ENCODE results near the gene FAM156A. TPM values are rescaled to one million over a fixed set of nuclear protein-coding genes. Genes with fewer than 3 reads are reported as not detected.

The FAM156A gene
- polyA plus RNA-seq, 3 donors: 3.4 to 92.6 (median 5.6) TPM

DNA sequence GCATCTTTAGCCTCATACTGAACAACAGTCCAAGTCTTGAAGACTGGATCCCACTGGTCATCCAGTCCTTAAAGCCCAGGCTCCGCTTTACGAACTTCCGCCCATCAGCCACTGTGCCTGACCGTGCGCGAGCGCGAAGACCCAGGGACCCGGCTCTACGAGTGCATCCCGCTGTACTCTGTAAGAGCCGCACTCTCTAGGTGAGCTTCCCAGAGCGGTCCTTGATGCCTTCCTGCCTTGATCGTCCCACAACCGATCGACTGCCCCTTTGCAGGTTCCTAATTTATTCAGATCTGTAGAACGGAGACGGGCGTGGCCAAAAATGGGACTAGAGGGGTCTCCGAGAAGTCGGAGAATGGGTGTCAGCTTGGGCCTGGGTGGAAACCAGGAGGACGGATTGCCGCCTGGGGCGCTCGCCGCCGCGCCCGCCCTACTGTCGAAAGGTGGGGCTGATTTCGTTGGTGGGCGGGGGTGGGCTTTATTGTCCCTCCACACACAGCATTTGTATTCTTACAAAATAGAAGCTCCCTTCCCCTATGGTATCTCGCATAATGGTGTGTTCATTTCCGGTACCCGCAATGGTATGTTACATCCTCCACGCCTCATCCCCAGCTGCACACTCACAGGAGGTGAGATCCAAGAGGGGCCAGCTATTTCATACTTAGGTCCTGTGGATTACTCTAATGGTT lies 42.3 kb upstream of the FAM156A start:
- Histone ChIP-seq H3K4me3 (replicated peaks in 1 of 3; ENCODE audit: low read depth in 2 of 3, low read length in 3 of 3) (peak overlapping the region in 2 of 3 experiments; percentile 7 to 45), H3K9me3 (replicated peaks in 1 of 2; ENCODE audit: control insufficient read depth in 1 of 2, insufficient read depth in 1 of 2, low read length in 2 of 2) (no peaks in the 10 kb centered on the region), H3K27me3 (ENCODE audit: control insufficient read depth in 2 of 2, insufficient read depth in 2 of 2, low read length in 2 of 2) (peaks cover 2 to 10% of the 10 kb centered on the region in 2 donors), H3K4me1 (ENCODE audit: control insufficient read depth in 1 of 2, insufficient read depth in 2 of 2, low read length in 2 of 2) (peaks cover 11 to 13% of the 10 kb centered on the region in 2 donors), H3K9ac (ENCODE audit: insufficient read depth, low read length, poor library complexity, severe bottlenecking) (peak overlapping the region; percentile 4), H3K27ac (ENCODE audit: low read depth in 1 of 2, low read length in 2 of 2) (no peak overlapping the region), H4K20me1 (ENCODE audit: insufficient read depth, low read length) (no peaks in the 10 kb centered on the region), H3K36me3 (replicated peaks in 1 of 2; ENCODE audit: control insufficient read depth in 1 of 2, insufficient read depth in 2 of 2, low read length in 2 of 2) (no peaks in the 10 kb centered on the region), H3K79me2 (ENCODE audit: insufficient read depth, low read length) (no peaks in the 10 kb centered on the region), H3K4me2 (replicated peaks; ENCODE audit: extremely low read depth, low read length, poor library complexity, severe bottlenecking) (peak overlapping the region; percentile 55), H2AFZ (ENCODE audit: insufficient read depth, low read depth, low read length, poor library complexity, severe bottlenecking) (peak overlapping the region; percentile 57)
- 38% methylated on average over 12 of the region's 36 CpGs for WGBS (ENCODE audit: insufficient coverage)
- no peaks in the 10 kb centered on the region for H3K36me3 Mint-ChIP-seq
- peaks cover 0 to 5% (median 0%) of the 10 kb centered on the region in 7 donors for H3K9me3 Mint-ChIP-seq
- H3K4me1 Mint-ChIP-seq: peaks cover 10% of the 10 kb centered on the region
- intact Hi-C loops (cut with micrococcal nuclease): no loop called here
- peaks cover 14 to 38% (median 22%) of the 10 kb centered on the region in 3 donors for H3K27me3 Mint-ChIP-seq (ENCODE audit: low read depth in 3 of 3)
- no peak for DNase-seq
- TF ChIP-seq CTCF (IDR thresholded peaks at IDR 0.05): no peak
- H3K27ac Mint-ChIP-seq: peak overlapping the region in 1 of 7 donors; percentile 33
- peak overlapping the region; percentile 60 to 81 for H3K4me3 Mint-ChIP-seq

DNA sequence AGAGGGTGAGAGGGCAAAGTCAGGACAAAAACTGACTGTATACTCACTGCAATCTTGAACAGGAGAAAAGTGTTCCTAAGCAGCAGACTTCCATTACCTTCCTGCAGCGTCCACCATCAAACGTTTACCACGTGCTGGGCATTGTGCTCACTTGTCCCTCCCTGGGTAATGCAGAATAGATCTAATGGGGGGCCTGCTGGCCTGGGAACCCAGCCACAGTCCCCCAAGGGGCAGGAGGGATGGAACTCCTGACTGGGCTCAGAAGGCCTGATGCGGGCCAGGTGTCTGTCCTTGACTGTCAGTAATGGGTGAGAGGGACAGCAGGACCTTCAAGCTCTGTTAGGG lies 37.6 kb upstream of the FAM156A start:
- Mint-ChIP-seq H3K27me3 (ENCODE audit: low read depth in 3 of 3) (peaks cover 5 to 32% (median 11%) of the 10 kb centered on the region in 3 donors), H3K4me3 (peak overlapping the region; percentile 81 to 97), H3K27ac (peak overlapping the region in 5 of 7 donors; percentile 91 to 100 (median 99)), H3K36me3 (no peaks in the 10 kb centered on the region), H3K4me1 (peaks cover 24% of the 10 kb centered on the region), H3K9me3 (peaks cover 0 to 5% (median 0%) of the 10 kb centered on the region in 7 donors)
- H3K4me2 ChIP-seq (replicated peaks; ENCODE audit: extremely low read depth, low read length, poor library complexity, severe bottlenecking): peak overlapping the region; percentile 72
- H4K20me1 ChIP-seq (ENCODE audit: insufficient read depth, low read length): no peaks in the 10 kb centered on the region
- H3K9me3 ChIP-seq (replicated peaks in 1 of 2; ENCODE audit: control insufficient read depth in 1 of 2, insufficient read depth in 1 of 2, low read length in 2 of 2): no peaks in the 10 kb centered on the region
- peak overlapping the region; percentile 45 to 76 (median 72) for H3K4me3 ChIP-seq (replicated peaks in 1 of 3; ENCODE audit: low read depth in 2 of 3, low read length in 3 of 3)
- H3K9ac ChIP-seq (ENCODE audit: insufficient read depth, low read length, poor library complexity, severe bottlenecking): peak overlapping the region; percentile 74
- peak overlapping the region; percentile 91 to 94 for H3K27ac ChIP-seq (ENCODE audit: low read depth in 1 of 2, low read length in 2 of 2)
- intact Hi-C loops (cut with micrococcal nuclease): no loop called here
- H3K4me1 ChIP-seq (ENCODE audit: control insufficient read depth in 1 of 2, insufficient read depth in 2 of 2, low read length in 2 of 2): peaks cover 21 to 24% of the 10 kb centered on the region in 2 donors
- H3K36me3 ChIP-seq (replicated peaks in 1 of 2; ENCODE audit: control insufficient read depth in 1 of 2, insufficient read depth in 2 of 2, low read length in 2 of 2): no peaks in the 10 kb centered on the region
- peak overlapping the region; percentile 82 for H2AFZ ChIP-seq (ENCODE audit: insufficient read depth, low read depth, low read length, poor library complexity, severe bottlenecking)
- H3K27me3 ChIP-seq (ENCODE audit: control insufficient read depth in 2 of 2, insufficient read depth in 2 of 2, low read length in 2 of 2): peaks cover 0 to 7% of the 10 kb centered on the region in 2 donors
- peak; percentile 52 for TF ChIP-seq CTCF (IDR thresholded peaks at IDR 0.05)
- H3K79me2 ChIP-seq (ENCODE audit: insufficient read depth, low read length): peaks cover 7% of the 10 kb centered on the region
- WGBS (ENCODE audit: insufficient coverage): no CpG with 5 or more reads among the region's 4 CpGs
- DNase-seq: no peak
